GM12878 (cell line): Measurements from ENCODE around the gene BCL2L12.

Experiments
- ATF2 ChIP-seq: IDR thresholded peaks from 2 replicates; pipeline ENCODE4 v1.6.1; 2012; ENCODE audit warnings: low read length, inconsistent platforms
- CTCF ChIP-seq, 3 experiments: IDR thresholded peaks in 2 of 3; conservative IDR thresholded peaks in 1 of 3; 2 replicates each; pipeline ENCODE4 v1.5.1; 2011; ENCODE audit warnings: low read depth in 3 of 3, low read length in 3 of 3, mild to moderate bottlenecking in 3 of 3, control low read depth in 2 of 3, moderate library complexity in 2 of 3, inconsistent platforms in 1 of 3, mixed read lengths in 1 of 3; ENCODE audit not compliant: control insufficient read depth in 2 of 3, insufficient read depth in 1 of 3; ENCODE audit errors: extremely low read depth in 1 of 3
- GABPA ChIP-seq: IDR thresholded peaks from 2 replicates; pipeline ENCODE4 v1.6.1; 2014; ENCODE audit warnings: antibody characterized with exemption, low read depth, mild to moderate bottlenecking, inconsistent platforms
- HDGF ChIP-seq: fragments of 450-650 bp; IDR thresholded peaks from 2 replicates; pipeline ENCODE4 v1.6.1; 2016; ENCODE audit warnings: antibody characterized with exemption
- POLR2A ChIP-seq: IDR thresholded peaks from 2 replicates; pipeline ENCODE4 v1.6.1; 2011; ENCODE audit warnings: low read depth, mild to moderate bottlenecking, low read length
- SMC3 ChIP-seq: IDR thresholded peaks from 2 replicates; pipeline ENCODE4 v1.6.1; 2011; ENCODE audit warnings: low read length, improper control_type of control experiment, borderline replicate concordance
- SREBF2 ChIP-seq: IDR thresholded peaks from 2 replicates; pipeline ENCODE4 v1.6.1; 2012; ENCODE audit warnings: mild to moderate bottlenecking, low read length
- SRF ChIP-seq, 2 experiments: IDR thresholded peaks; 2 replicates each; pipeline ENCODE4 v1.6.1; 2011; ENCODE audit warnings: low read depth in 2 of 2, low read length in 2 of 2, mild to moderate bottlenecking in 1 of 2, moderate library complexity in 1 of 2
- TF ChIP-seq, protein P1 (sequence below): IDR thresholded peaks from 2 replicates; pipeline ENCODE4 v1.6.1; 2011; ENCODE audit warnings: low read depth, mild to moderate bottlenecking, low read length, moderate library complexity, borderline replicate concordance; ENCODE audit errors: extremely low read depth

GRCh38 chr19:49718511-49718910 is 52.8 kb downstream of the BCL2L12 start:
- no peak for TF ChIP-seq SRF (IDR thresholded peaks at IDR 0.05; ENCODE audit: low read depth in 2 of 2, low read length in 2 of 2)
- no peak for TF ChIP-seq CTCF (IDR thresholded peaks at IDR 0.05 in 2 of 3, conservative IDR thresholded peaks at IDR 0.05 in 1 of 3; ENCODE audit: control insufficient read depth in 2 of 3, extremely low read depth in 1 of 3, insufficient read depth in 1 of 3, low read depth in 3 of 3, low read length in 3 of 3)
- no peak for TF ChIP-seq ATF2
- TF ChIP-seq HDGF = no peak
- no peak for TF ChIP-seq GABPA
- no peak for TF ChIP-seq SREBF2
- no peak for TF ChIP-seq POLR2A
- TF ChIP-seq, protein P1, sequence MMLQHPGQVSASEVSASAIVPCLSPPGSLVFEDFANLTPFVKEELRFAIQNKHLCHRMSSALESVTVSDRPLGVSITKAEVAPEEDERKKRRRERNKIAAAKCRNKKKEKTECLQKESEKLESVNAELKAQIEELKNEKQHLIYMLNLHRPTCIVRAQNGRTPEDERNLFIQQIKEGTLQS = no peak
- no peak for TF ChIP-seq SMC3
